ENCODE data around the gene CCDC158. TPM values are rescaled to one million over a fixed set of nuclear protein-coding genes. Genes with fewer than 3 reads are reported as not detected.
"Not testable (repeated sequence)": the region's sequence is repeated elsewhere in the genome, so short reads cannot be mapped to it uniquely, and the experiment has no call there.

CCDC158 gene
- total RNA-seq, 4 donors from 2014 or later: 0.32 to 0.75 (median 0.48) TPM; not detected in 1

DNA sequence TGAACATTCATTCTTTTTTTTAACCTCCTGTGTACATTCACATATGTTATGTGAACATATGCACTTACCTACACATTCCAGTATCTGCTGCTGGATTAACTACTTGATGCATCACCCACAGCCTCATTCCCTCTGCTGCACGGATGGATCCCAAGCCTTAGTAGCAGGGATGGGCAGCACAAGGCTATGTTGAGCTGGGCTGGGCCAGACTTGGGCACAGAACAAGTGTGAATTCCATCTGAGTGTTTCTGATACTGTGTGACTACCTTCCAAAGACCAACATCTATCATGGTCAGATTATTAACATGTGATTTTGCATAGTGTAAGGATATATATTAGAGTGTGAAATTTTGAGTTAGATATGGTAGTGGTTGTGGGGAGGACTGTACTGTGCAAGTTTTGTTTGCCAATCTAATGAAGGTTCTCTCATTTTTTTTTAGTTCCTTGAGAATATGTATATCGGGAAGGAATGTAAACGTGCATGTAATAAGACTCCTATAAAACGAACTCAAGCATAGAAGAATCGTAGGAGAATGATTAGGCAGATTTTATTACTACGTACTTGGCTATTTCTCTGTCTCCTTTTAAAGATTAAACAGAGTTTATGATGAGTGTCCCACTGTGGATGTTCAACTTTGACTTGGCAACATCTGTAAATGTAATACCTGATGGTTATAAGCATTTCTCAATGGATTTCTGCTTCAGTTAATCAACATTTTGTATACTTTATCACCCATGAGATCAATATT, 137.8 kb downstream of the CCDC158 start:
- ATAC-seq (ENCODE audit: low FRiP score) (no peak), DNase-seq (ENCODE audit: low spot score) (no peak)
- TF ChIP-seq, protein P1, sequence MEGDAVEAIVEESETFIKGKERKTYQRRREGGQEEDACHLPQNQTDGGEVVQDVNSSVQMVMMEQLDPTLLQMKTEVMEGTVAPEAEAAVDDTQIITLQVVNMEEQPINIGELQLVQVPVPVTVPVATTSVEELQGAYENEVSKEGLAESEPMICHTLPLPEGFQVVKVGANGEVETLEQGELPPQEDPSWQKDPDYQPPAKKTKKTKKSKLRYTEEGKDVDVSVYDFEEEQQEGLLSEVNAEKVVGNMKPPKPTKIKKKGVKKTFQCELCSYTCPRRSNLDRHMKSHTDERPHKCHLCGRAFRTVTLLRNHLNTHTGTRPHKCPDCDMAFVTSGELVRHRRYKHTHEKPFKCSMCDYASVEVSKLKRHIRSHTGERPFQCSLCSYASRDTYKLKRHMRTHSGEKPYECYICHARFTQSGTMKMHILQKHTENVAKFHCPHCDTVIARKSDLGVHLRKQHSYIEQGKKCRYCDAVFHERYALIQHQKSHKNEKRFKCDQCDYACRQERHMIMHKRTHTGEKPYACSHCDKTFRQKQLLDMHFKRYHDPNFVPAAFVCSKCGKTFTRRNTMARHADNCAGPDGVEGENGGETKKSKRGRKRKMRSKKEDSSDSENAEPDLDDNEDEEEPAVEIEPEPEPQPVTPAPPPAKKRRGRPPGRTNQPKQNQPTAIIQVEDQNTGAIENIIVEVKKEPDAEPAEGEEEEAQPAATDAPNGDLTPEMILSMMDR (IDR thresholded peaks at IDR 0.05): no peak

DNA sequence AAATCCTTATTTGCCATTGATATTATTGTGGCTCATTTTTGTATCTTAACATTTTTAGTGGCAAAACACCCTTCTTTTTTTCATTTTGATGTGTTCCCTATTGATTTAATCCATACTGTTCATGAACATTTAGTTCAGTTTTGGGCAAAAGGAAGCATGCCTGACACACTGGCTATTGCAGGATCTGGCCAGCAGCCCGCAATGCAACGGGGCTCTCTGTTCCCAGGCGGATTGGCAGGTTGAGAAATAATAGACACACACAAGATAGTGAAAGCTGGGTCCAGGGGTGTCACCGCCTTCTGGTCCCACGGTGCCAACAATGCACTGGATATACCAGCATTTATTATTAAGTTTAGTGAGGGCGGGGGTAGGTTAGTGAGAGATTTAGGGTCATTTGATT, 139.3 kb downstream of the CCDC158 start:
- ATAC-seq (ENCODE audit: low FRiP score); DNase-seq (ENCODE audit: low spot score): not testable (repeated sequence)

DNA sequence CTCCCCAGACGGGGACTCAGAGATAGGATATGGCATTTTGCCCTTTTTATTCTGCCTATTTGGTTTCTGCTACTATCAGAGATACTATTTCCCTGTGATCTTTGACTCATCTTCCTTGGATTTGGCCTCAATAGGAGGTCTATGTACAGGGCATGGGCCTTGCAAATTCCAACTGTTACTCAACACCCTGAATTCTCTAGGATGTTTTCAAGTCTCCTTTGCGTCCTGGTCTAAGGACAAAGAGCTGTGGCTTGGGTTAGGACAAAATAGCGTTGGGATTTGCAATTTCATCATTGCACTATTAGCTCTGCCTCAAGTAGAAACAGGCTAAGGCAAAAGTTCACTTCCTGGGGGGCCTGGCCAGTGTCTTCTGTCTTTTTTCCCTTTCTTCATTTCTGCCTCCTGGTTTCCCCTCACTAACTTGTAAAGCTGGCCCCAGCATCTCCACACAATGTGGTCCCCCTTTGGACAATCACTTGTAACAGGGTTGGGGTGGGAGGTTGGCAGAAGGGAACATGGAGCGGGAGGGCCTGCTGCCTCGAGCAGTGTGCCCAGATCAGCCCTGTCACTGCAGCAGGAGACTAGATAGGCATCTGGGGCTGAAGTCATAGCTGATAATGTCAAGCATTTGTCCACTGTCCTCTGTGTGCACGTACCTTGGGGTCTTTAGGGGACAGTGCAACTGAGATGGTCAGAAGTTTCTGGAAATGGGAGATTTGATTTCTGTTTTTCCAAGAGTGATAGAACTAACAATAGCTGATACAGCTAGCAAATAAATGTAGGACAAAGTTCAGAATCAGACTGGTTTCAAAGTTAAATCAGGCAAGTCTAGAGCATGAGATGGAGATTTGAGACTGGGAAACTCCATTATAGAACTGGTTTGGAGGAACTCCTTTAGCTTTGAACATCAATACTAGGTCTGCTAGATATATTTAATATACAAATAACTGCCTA, 140.2 kb downstream of the CCDC158 start:
- ATAC-seq (ENCODE audit: low FRiP score) (no peak), DNase-seq (ENCODE audit: low spot score) (no peak)

DNA sequence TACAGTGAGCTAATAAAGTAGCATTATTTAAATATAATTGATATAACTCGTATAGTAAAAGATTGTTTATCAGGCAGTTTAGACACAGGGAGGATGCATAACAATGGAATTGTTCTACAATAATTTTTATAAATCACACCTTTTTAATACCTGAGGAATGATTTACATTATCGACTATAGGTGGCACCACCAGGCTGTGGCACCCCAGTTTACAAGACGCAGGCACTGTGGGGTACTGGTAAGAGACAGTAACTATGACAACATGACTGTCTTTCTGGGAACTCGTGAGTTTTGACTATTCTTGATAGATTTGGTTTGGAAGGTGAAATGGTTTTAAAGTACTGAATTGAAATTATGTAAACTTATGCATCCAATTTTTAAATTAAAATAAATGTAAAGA, 141.5 kb downstream of the CCDC158 start:
- ATAC-seq (ENCODE audit: low FRiP score) (no peak), DNase-seq (ENCODE audit: low spot score) (no peak)
- TF ChIP-seq, protein P1 (IDR thresholded peaks at IDR 0.05): no peak

More for the DNA sequence above, 140.2 kb downstream of the CCDC158 start:
- TF ChIP-seq, protein P1 (IDR thresholded peaks at IDR 0.05): no peak

DNA sequence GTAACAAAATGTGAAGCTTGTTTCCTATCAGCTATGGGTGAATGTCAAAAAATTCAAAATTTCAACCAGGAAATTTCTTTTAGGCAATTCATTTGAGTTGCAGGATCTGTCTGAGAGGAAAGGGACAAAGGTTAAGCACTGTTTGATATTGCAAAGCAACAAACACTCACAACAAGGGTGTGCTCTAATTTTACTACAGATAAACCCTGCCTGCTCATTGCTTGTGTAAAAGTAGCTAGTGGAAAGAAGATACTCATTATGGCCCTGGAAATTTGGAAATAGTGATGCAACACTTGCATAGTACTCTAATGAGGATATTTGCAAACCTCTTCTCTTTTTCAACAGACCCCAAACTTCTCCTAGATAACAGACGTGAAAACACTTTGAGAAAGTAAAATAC, 142.4 kb downstream of the CCDC158 start:
- ATAC-seq (ENCODE audit: low FRiP score) (no peak), DNase-seq (ENCODE audit: low spot score) (no peak)
- TF ChIP-seq, protein P1 (IDR thresholded peaks at IDR 0.05): no peak

DNA sequence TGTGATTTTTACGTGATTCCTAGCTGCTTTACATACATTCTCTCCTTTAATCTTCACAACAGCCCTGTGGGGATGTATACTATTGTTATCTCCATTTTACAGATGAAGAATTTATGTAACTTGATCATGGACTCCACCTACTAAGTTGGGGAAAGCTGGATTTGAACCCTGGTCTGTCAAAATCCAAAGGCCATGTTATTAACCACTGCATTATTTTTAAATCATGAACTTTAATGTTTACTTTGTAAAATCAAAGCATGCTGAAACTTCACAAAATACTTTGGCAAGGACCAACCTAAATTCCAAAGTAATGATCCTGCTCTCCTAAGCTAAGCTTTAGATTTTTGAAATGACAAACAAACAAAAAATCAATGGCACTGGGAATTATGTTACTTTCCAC, 143.3 kb downstream of the CCDC158 start:
- ATAC-seq (ENCODE audit: low FRiP score) (no peak), DNase-seq (ENCODE audit: low spot score) (no peak)
- TF ChIP-seq, protein P1 (IDR thresholded peaks at IDR 0.05): no peak

DNA sequence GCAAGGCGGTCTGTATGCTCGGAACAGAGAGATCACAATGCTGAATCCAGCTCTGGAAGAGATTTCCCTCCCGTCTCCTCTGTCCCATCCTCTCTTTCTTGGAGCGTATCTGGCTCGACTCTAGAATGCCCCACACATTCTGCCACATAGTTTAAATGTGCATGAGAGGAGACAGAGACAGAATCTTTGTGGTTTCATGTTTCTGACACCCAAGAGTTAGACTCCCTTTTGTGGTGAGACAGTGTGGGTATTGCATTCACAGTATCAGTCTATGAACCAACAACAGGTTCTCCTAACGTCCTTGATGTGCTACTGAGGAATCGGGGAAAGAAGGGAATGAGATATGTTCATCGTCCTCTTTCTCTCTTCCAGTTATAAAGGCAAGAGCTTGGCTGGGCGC, 144.1 kb downstream of the CCDC158 start:
- DNase-seq (ENCODE audit: low spot score) (no peak), ATAC-seq (ENCODE audit: low FRiP score) (no peak)
- TF ChIP-seq, protein P1 (IDR thresholded peaks at IDR 0.05): no peak
